Small intestine (tissue), 7 donors: Measurements from ENCODE around the gene MAGT1. TPM values are rescaled to one million over a fixed set of nuclear protein-coding genes. Genes with fewer than 3 reads are reported as not detected.
"Not testable (repeated sequence)": the region's sequence is repeated elsewhere in the genome, so short reads cannot be mapped to it uniquely, and the experiment has no call there.

Experiments
- DNase-seq, 2 donors: peaks; one replicate each; pipeline versions ENCODE4 v3.0.0 to v3.0.0-alpha.2; 2013
- FAIRE-seq: peaks from 2 replicates; lab custom pipeline; 2012; peaks lifted over from hg19 to GRCh38; lab: Jason Lieb, UNC
- H3K27ac ChIP-seq, 3 donors: one replicate each; pipeline ENCODE4 v1.5.1; 2013; ENCODE audit warnings: low read length in 2 of 3, mild to moderate bottlenecking in 2 of 3, control low read depth in 1 of 3, inconsistent platforms in 1 of 3, low read depth in 1 of 3, moderate library complexity in 1 of 3
- H3K27me3 ChIP-seq, 3 donors: one replicate each; pipeline ENCODE4 v1.6.1; 2013; ENCODE audit warnings: low read length in 3 of 3, inconsistent platforms in 1 of 3; ENCODE audit not compliant: control insufficient read depth in 3 of 3, insufficient read depth in 3 of 3
- H3K36me3 ChIP-seq, 3 donors: one replicate each; pipeline ENCODE4 v1.6.1; 2013; ENCODE audit warnings: low read length in 3 of 3, inconsistent platforms in 1 of 3, low read depth in 1 of 3, mild to moderate bottlenecking in 1 of 3, moderate library complexity in 1 of 3; ENCODE audit not compliant: control insufficient read depth in 3 of 3, insufficient read depth in 2 of 3
- H3K4me1 ChIP-seq, 3 donors: one replicate each; pipeline ENCODE4 v1.6.1; 2013; ENCODE audit warnings: low read length in 2 of 3, inconsistent platforms in 1 of 3, low read depth in 1 of 3, mild to moderate bottlenecking in 1 of 3, moderate library complexity in 1 of 3; ENCODE audit not compliant: control insufficient read depth in 3 of 3, insufficient read depth in 2 of 3
- H3K4me3 ChIP-seq, 3 donors: one replicate each; pipeline ENCODE4 v1.5.1; 2013; ENCODE audit warnings: low read length in 3 of 3, control low read depth in 1 of 3, inconsistent platforms in 1 of 3, low read depth in 1 of 3, mild to moderate bottlenecking in 1 of 3, moderate library complexity in 1 of 3
- H3K9me3 ChIP-seq, 2 donors: one replicate each; pipeline ENCODE4 v1.6.1; 2013; ENCODE audit warnings: low read depth in 1 of 2, low read length in 1 of 2; ENCODE audit not compliant: control insufficient read depth in 2 of 2, insufficient read depth in 1 of 2
- WGBS, 3 donors: extraction: QIAGEN DNeasy Blood & Tissue Kit; methylation state at CpG; one replicate each; pipeline ENCODE4 v1.1.7; 2013; 5-methylcytosine and 5-hydroxymethylcytosine counted together
- polyA plus RNA-seq, 4 donors: library from polyadenylated mRNA; stranded (reverse) in 3 of 4; unstranded in 1 of 4; fragments of 200-250 nt in 3 of 4; fragments of 120-200 nt in 1 of 4; gene quantifications; one replicate each; pipeline versions ENCODE4 v1.2.1 to v1.2.3, GENCODE V29; 2013
- donor health status: healthy with polysubstance abuse.
- donor health status: control.
- donor health status: control.
- donor health status: Bipolar disorder and iron deficiency.
- donor health status: healthy.

The MAGT1 gene
- polyA plus RNA-seq, 4 donors, result 9.2 to 83.8 (median 23.1) TPM

GRCh38 chrX:77925764-77926163, 30.5 kb upstream of the MAGT1 start:
- WGBS, 3 donors, result 11 to 22% (median 13%) methylated on average over 3 of the region's 3 CpGs
- no peaks in the 10 kb centered on the region for H3K27me3 ChIP-seq
- no peaks in the 10 kb centered on the region for H3K4me1 ChIP-seq
- no peaks in the 10 kb centered on the region for H3K9me3 ChIP-seq
- H3K27ac ChIP-seq, result no peak overlapping the region
- no peaks in the 10 kb centered on the region for H3K36me3 ChIP-seq
- H3K4me3 ChIP-seq, result no peak overlapping the region
- DNase-seq (no peak), FAIRE-seq (no peak)

GRCh38 chrX:77924320-77924859, 29.2 kb upstream of the MAGT1 start:
- WGBS, 3 donors, result 87 to 89% (median 87%) methylated on average over 8 of the region's 8 CpGs
- H3K4me3 ChIP-seq, result no peak overlapping the region
- H3K27ac ChIP-seq, result no peak overlapping the region
- no peaks in the 10 kb centered on the region for H3K9me3 ChIP-seq
- H3K36me3 ChIP-seq, result no peaks in the 10 kb centered on the region
- FAIRE-seq (no peak), DNase-seq (no peak)
- no peaks in the 10 kb centered on the region for H3K4me1 ChIP-seq
- no peaks in the 10 kb centered on the region for H3K27me3 ChIP-seq

- Histone ChIP-seq H3K36me3 (no peaks in the 10 kb centered on the region), H3K4me3 (no peak overlapping the region), H3K27me3 (no peaks in the 10 kb centered on the region), H3K4me1 (peaks cover 0 to 3% (median 0%) of the 10 kb centered on the region in 3 donors), H3K9me3 (no peaks in the 10 kb centered on the region), H3K27ac (no peak overlapping the region)
- FAIRE-seq (no peak), DNase-seq (no peak)
Observed at GRCh38 chrX:77922787-77923186, 27.6 kb upstream of the MAGT1 start.

- not testable (repeated sequence) for FAIRE-seq
Observed at GRCh38 chrX:77919370-77919769, 24.1 kb upstream of the MAGT1 start.

GRCh38 chrX:77918568-77918967, 23.3 kb upstream of the MAGT1 start:
- H3K4me3 ChIP-seq, result no peak overlapping the region
- H3K9me3 ChIP-seq, result no peaks in the 10 kb centered on the region
- H3K27me3 ChIP-seq, result no peaks in the 10 kb centered on the region
- H3K36me3 ChIP-seq, result no peaks in the 10 kb centered on the region
- no peak for FAIRE-seq
- no peak for DNase-seq
- no peak overlapping the region for H3K27ac ChIP-seq
- 58 to 86% (median 75%) methylated on average over 3 of the region's 3 CpGs for WGBS, 3 donors
- peaks cover 0 to 3% (median 0%) of the 10 kb centered on the region in 3 donors for H3K4me1 ChIP-seq

More at GRCh38 chrX:77919370-77919769, 24.1 kb upstream of the MAGT1 start:
- H3K36me3 ChIP-seq, DNase-seq, H3K27me3 ChIP-seq, H3K27ac ChIP-seq, H3K4me3 ChIP-seq, H3K9me3 ChIP-seq, H3K4me1 ChIP-seq: not testable (repeated sequence)
- 74 to 85% (median 81%) methylated on average over 6 of the region's 6 CpGs for WGBS, 3 donors

GRCh38 chrX:77917294-77917933, 22.2 kb upstream of the MAGT1 start:
- Histone ChIP-seq H3K27me3 (no peaks in the 10 kb centered on the region), H3K27ac (no peak overlapping the region), H3K36me3 (no peaks in the 10 kb centered on the region), H3K9me3 (no peaks in the 10 kb centered on the region), H3K4me3 (no peak overlapping the region), H3K4me1 (peaks cover 0 to 3% (median 0%) of the 10 kb centered on the region in 3 donors)
- no peak for DNase-seq
- 17 to 23% (median 18%) methylated on average over 2 of the region's 2 CpGs for WGBS, 3 donors
- FAIRE-seq, result no peak

GRCh38 chrX:77910108-77910840, 15.0 kb upstream of the MAGT1 start, which contains the start of gene ATP7A:
Gene ATP7A, plus strand, starts transcription at chrX:77910693. Its CDS starts 60,949 bp downstream, at chrX:77971642.
- H3K36me3 ChIP-seq, result peaks cover 0 to 2% (median 0%) of the 10 kb centered on the region in 3 donors
- H3K4me3 ChIP-seq, result peak within 1 kb of the TSS; percentile 30 to 77 (median 43)
- DNase-seq, result peak; percentile 87 to 91
- no peaks in the 10 kb centered on the region for H3K9me3 ChIP-seq
- no peaks in the 10 kb centered on the region for H3K4me1 ChIP-seq
- no peaks in the 10 kb centered on the region for H3K27me3 ChIP-seq
- WGBS, 3 donors, result 1 to 40% (median 7%) methylated on average over 29 to 36 of the region's 36 CpGs
- no peak for FAIRE-seq
- H3K27ac ChIP-seq, result peak within 1 kb of the TSS; percentile 50 to 97 (median 88)

- peaks cover 0 to 12% (median 0%) of the 10 kb centered on the region in 3 donors for H3K36me3 ChIP-seq
- 60 to 77% (median 75%) methylated on average over 5 of the region's 5 CpGs for WGBS, 3 donors
- no peaks in the 10 kb centered on the region for H3K27me3 ChIP-seq
- H3K9me3 ChIP-seq, result peaks cover 0 to 3% of the 10 kb centered on the region in 2 donors
- H3K4me3 ChIP-seq, result no peak overlapping the region
- no peaks in the 10 kb centered on the region for H3K4me1 ChIP-seq
- H3K27ac ChIP-seq, result no peak overlapping the region
- FAIRE-seq, result no peak
- no peak for DNase-seq
Observed at GRCh38 chrX:77901506-77901905, 6.3 kb upstream of the MAGT1 start.
